GM21423 (cell line): ENCODE data around the gene STX1B.
"Not testable (repeated sequence)": the region's sequence is repeated elsewhere in the genome, so short reads cannot be mapped to it uniquely, and the experiment has no call there.

Experiments
- ATAC-seq: cut with Tn5 transposase; IDR thresholded peaks from one replicate; pipeline ENCODE4 v1.9.1; 2021; ENCODE audit warnings: mild to moderate bottlenecking, moderate library complexity; ENCODE audit not compliant: unreplicated experiment

The STX1B gene

GRCh38 chr16:31016018-31016417 lies 5.6 kb upstream of the STX1B start:
- ATAC-seq = no peak

- ATAC-seq = not testable (repeated sequence)
Measured at GRCh38 chr16:31013292-31013691, 2.9 kb upstream of the STX1B start.

DNA sequence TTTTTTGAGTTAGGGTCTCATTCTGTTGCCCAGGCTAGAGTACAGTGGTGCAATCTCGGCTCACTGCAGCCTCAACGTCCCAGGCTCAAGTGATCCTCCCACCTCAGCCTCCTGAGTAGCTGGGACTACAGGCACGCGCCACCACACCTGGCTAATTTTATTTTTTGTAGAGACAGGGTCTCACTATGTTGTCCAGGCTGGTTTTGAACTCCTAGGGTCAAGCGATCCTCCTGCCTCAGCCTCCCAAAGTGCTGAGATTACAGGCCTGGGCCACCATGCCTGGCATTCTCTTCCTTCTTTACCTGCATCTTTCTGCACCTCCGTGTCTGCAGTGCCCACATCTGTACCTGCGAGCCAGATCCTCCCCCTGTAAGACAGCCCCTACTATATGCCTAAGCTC lies 1.4 kb upstream of the STX1B start:
- ATAC-seq = not testable (repeated sequence)

- no peak for ATAC-seq
Measured at GRCh38 chr16:31009894-31010584, 399 bp downstream of the STX1B start.

DNA sequence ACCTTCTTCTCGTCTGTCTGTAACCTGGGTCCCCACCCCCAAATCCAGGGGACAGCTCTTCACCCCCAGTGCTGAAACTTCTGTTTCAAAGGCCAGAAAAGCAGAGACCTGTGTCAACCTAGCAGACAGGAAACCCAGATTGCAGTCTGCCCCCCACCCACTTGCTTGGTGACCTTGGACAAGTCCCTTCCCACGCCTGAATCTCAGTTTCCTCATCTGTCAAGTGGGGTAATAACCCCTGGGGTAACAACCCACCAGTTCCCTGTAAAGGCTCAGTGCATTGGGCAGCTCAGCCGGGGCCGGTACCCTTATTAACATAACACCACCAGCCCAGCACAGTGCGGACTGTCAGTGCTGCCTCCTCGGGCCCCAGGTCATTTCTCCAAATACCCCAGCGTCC lies 1.3 kb downstream of the STX1B start:
- ATAC-seq = no peak

GRCh38 chr16:31008551-31008950 lies 1.9 kb downstream of the STX1B start:
- ATAC-seq = no peak

GRCh38 chr16:31008149-31008548 lies 2.3 kb downstream of the STX1B start:
- no peak for ATAC-seq

- ATAC-seq = no peak
Measured at GRCh38 chr16:31007684-31008083, 2.8 kb downstream of the STX1B start.

DNA sequence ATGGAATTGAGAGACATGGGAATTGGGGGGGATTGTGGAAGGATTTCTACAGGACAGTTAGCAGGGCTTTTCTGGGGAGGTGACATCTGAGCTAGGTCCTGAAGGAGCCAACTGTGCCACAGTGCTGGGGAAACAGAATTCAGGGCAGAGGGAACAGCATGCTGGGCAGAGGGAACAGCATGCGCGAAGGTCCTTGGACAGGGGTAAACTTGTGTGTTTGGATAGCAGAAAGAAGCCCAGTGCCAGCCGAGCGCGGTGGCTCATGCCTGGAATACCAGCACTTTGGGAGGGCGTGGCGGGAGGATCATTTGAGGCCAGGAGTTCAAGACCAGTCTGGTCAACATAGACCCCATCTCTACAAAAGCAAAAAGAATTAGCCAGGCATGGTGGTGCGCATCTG lies 3.8 kb downstream of the STX1B start:
- no peak for ATAC-seq

DNA sequence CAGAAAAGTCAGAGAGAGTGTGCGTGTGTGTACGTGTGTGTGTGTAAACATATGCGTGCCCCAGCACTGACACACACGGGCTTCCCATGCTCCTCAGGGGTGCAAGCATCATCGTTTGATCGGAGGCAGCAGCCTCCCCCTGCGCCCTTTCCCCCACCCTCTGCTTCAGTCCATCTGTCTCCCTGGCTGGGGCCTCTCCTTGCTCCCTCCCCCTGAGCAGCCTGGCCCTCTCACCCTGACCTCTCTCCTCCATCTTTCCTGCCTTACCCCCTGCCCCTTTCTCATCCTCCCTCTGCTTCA lies 4.4 kb downstream of the STX1B start:
- ATAC-seq = no peak

- no peak for ATAC-seq
Measured at GRCh38 chr16:31005350-31006085, 4.9 kb downstream of the STX1B start.

- ATAC-seq = no peak
Measured at GRCh38 chr16:31004658-31005057, 5.8 kb downstream of the STX1B start.

GRCh38 chr16:31003744-31004143 lies 6.7 kb downstream of the STX1B start:
- no peak for ATAC-seq

- ATAC-seq = no peak
Measured at GRCh38 chr16:31002862-31003341, 7.5 kb downstream of the STX1B start.

- ATAC-seq = no peak
Measured at GRCh38 chr16:31002250-31002700, 8.2 kb downstream of the STX1B start.

GRCh38 chr16:31001507-31002249 lies 8.8 kb downstream of the STX1B start:
- ATAC-seq = no peak

DNA sequence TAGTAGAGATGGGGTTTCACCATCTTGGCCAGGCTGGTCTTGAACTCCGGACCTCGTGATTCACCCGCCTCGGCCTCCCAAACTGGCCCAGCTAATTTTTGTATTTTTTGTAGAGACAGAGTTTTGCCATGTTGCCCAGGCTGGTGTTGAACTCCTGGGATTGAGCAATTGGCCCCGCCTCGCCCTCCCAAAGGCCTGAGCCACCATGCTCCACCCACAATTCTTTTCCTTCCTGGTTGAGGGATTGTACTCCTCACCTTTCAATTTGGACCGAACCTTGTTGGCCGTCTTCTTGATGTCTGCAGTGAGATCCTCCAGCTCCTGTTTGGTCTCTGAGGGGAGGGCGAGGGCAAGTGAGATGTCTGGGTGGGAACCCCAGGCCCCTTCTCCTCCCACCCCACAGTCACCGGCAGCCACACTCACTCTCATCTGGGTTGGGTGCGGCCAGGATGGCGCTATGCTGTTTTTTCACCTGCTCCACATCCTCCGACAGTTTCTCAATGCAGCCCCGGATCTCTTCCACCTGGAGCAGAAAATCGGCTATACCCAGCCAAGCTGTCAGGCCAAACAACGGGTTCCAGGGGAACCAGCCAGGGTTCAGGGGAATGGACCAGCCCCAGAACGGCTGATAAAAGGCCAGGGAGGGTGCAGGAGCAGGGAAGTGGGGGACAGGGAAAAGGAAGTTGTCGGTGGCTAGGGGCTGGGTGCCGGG lies 9.6 kb downstream of the STX1B start:
- ATAC-seq = no peak

DNA sequence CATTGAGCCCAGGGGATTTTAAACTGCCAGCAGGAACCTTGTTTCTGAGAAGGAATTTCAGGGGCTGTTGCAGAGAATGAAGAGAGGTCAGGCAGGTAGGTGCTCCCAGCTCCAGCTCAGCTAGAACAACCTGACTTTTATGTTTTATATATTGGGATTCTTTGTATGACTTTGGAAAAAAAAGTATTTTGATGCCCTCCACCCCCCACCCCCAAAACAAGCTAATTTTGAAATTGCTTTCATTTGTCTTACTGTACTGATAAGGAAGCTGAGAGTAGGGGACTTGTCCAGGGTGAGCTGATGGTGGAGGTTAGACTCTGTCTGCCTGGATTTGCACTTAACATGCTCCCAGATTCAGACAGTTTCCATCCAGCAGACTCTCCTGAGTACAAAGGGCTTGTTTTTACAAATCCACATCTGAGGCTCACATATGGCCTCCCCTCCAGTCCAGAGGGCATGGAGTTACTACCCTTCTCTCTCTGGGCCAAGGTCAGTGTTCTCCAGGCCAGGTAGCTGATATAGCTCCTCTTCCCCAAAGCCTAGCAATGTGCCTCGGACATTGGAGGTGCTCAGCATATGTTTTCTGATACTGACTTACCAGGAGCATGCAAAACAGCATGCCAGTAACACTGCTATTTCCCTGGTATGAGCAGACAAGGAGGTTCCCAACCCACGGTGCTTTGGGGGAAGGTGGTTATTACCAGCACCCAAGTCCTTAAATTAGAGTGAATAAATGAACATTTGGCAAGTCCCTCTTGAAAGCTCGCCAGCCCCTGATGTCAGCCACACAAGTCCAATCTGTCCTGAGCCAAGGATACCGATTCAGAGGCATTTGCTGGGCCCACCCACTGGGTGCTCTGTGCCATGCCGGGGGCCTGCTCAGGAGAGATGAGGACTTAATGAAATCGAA lies 11.3 kb downstream of the STX1B start:
- no peak for ATAC-seq

DNA sequence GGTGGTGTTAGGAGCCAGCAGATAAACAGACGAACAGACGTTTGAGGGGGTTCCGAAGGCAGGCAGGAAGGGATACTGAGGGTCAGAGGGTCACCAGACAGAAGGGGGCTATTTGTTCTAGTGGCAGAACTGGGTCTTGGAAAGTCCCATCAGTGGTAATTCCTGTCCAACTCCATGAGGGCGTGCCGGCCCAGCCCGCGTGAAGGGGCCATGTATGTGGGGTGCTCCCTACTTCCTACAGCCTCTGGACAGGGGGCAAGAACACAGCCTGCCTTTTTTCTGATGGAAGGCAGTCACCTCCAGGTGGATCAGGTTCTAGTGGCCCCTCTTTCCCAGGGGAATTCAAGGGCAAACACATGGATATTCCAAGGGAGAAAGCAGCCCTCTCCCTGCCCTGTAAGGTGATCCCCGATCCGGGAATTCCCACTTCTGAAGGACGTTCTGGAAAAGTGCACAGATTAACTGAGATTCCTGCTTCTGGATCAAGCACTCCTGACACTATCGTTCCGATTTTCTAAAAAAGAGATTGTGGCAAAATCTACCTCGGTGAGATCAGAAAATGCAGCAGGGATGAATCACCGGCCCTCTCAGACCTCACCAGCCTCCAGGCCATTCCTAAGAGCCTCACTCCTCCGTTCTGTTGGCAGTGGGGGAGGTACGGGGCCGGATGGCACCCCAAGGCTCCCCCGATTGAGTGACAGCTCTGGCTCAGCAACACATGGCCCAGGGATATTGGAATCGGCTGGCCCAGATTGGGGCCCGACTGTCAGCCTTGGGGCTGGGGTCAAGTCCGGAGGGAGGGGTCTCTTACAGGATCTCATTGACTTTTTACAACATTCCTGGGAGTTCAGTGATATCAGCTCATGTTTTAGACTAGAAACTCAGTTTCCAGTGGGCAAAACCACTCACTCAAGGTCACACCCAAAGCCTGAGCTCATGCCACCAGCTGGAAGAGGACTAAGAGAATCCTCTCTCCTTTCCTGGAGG lies 12.4 kb downstream of the STX1B start:
- no peak for ATAC-seq
